Sigmoid colon (tissue), 4 donors: Measurements from ENCODE around the gene PLCG1.

ENCODE experiments used
- EP300 ChIP-seq, 4 donors: sonication (generic); formaldehyde crosslinking; IDR thresholded peaks; one replicate each; pipeline ENCODE4 v1.6.1; 2017; ENCODE audit warnings: antibody characterized with exemption in 4 of 4
- POLR2A ChIP-seq, 2 donors: fragments of 450-650 bp; IDR thresholded peaks; one replicate each; pipeline ENCODE4 v1.6.1; 2016; ENCODE audit warnings: antibody characterized with exemption in 2 of 2, mild to moderate bottlenecking in 2 of 2, moderate library complexity in 2 of 2
- POLR2AphosphoS5 ChIP-seq, 4 donors: sonication (generic); formaldehyde crosslinking; IDR thresholded peaks; one replicate each; pipeline ENCODE4 v1.6.1; 2017; ENCODE audit warnings: antibody characterized with exemption in 4 of 4
- TF ChIP-seq, protein P1 (sequence below), 4 experiments: fragments of 450-650 bp in 3 of 4; fragments of 200-600 bp in 1 of 4; IDR thresholded peaks; one replicate each; pipeline ENCODE4 v1.5.1; 2016 to 2019; ENCODE audit warnings: antibody characterized with exemption in 4 of 4, mild to moderate bottlenecking in 3 of 4, moderate library complexity in 2 of 4

DNA sequence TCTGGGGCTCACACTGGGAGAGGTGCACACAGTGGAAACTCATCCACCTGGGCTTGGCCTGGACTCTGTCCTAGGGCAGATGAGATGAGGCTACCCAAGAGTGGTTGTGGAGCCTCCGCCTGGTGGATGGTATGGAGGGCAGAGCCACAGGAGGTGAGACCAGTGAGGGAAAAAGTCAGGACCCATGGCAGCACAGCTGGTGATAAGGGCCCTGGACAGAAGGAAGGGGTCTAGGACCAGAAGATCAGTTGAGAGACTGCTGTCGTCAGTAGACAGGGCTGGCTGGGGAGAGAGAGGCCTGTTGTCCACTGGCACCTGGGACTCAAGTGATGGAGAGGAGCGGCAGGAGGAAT is 29.8 kb downstream of the PLCG1 start:
- TF ChIP-seq POLR2AphosphoS5 (IDR thresholded peaks at IDR 0.05) (no peak), POLR2A (IDR thresholded peaks at IDR 0.05) (no peak), EP300 (IDR thresholded peaks at IDR 0.05) (no peak)
- TF ChIP-seq, protein P1, sequence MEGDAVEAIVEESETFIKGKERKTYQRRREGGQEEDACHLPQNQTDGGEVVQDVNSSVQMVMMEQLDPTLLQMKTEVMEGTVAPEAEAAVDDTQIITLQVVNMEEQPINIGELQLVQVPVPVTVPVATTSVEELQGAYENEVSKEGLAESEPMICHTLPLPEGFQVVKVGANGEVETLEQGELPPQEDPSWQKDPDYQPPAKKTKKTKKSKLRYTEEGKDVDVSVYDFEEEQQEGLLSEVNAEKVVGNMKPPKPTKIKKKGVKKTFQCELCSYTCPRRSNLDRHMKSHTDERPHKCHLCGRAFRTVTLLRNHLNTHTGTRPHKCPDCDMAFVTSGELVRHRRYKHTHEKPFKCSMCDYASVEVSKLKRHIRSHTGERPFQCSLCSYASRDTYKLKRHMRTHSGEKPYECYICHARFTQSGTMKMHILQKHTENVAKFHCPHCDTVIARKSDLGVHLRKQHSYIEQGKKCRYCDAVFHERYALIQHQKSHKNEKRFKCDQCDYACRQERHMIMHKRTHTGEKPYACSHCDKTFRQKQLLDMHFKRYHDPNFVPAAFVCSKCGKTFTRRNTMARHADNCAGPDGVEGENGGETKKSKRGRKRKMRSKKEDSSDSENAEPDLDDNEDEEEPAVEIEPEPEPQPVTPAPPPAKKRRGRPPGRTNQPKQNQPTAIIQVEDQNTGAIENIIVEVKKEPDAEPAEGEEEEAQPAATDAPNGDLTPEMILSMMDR (IDR thresholded peaks at IDR 0.05): no peak
